ENCODE measurements around the gene OTC.

DNA sequence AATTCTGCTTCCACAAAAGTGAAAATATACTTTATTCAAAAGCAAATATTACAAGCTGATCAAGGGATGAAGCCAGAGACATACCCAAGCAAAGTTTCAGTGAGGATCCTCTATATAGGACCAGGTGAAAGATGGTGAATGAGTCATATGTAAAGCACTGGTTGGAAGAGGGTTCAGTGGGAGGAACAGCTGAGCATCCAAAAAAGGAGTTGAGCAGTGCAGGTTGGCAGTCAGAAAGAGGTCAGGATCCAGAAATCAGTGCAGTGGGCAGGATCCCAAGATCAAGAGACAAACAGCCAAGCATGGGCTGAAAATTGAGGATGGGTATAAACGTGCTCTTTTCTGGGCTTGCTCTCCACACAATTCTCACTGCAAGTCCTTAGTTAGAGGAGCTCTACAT, 30.3 kb downstream of the OTC start:
- TF ChIP-seq, protein P1, sequence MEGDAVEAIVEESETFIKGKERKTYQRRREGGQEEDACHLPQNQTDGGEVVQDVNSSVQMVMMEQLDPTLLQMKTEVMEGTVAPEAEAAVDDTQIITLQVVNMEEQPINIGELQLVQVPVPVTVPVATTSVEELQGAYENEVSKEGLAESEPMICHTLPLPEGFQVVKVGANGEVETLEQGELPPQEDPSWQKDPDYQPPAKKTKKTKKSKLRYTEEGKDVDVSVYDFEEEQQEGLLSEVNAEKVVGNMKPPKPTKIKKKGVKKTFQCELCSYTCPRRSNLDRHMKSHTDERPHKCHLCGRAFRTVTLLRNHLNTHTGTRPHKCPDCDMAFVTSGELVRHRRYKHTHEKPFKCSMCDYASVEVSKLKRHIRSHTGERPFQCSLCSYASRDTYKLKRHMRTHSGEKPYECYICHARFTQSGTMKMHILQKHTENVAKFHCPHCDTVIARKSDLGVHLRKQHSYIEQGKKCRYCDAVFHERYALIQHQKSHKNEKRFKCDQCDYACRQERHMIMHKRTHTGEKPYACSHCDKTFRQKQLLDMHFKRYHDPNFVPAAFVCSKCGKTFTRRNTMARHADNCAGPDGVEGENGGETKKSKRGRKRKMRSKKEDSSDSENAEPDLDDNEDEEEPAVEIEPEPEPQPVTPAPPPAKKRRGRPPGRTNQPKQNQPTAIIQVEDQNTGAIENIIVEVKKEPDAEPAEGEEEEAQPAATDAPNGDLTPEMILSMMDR (IDR thresholded peaks at IDR 0.05), result no peak
- TF ChIP-seq POLR2A (IDR thresholded peaks at IDR 0.05), result no peak

All from heart left ventricle (tissue), 13 donors.